Putamen (tissue), 1 donor: ENCODE data around the gene RIN1.
"Not testable (repeated sequence)": the region's sequence is repeated elsewhere in the genome, so short reads cannot be mapped to it uniquely, and the experiment has no call there.

Experiments
- DNase-seq: peaks from one replicate; pipeline ENCODE4 v3.0.0-alpha.2; 2016; ENCODE audit warnings: low spot score

RIN1 gene

DNA sequence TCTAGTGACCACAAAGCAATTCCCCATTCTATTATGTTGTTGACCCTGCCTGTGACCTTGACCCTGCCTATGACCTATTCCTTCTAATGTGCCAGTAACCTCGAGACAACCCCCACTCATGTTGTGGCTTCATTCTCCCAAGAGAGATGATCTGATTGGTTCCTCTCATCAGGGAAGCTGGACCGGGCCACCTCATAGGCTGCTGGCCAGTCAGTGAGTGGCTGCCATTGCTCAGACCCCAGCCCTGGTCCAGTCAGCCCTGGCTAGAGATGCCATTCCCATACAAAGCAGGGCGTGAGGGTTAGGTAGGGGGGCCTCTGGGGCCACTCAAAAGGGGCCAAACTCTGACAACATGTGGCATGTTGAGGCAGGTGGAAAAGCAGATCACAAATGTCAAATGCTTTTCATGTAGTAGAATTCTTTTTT is 23.4 kb upstream of the RIN1 start:
- DNase-seq: no peak

DNA sequence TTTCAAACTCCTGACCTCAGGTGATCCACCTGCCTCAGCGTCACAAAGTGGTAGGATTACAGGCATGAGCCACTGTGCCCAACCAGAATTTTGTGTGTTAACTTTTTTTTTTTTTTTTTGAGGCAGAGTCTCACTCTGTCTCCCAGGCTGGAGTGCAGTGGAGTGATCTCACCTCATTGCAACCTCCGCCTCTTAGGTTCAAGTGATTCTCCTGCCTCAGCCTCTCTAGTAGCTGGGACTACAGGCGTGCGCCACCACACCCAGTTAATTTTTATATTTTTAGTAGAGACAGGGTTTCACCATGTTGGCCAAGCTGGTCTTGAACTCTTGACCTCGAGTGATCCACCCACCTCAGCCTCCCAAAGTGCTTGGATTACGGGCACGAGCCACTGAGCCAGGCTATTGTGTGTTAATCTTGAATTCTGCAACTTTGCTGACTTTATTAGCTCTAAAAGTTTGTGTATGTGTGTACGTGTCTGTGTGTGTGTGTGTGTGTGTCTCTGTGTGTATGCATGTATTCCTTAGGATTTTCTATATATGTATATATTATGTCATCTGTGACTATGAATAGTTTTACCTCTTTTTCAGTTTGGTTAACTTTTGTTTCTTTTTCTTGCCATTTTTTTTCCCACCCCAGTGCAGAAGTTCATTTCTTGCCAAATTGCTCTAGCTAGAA is 14.5 kb upstream of the RIN1 start:
- not testable (repeated sequence) for DNase-seq

- no peak for DNase-seq
These were observed 12.8 kb upstream of the RIN1 start for GRCh38 chr11:66349084-66349386.

DNA sequence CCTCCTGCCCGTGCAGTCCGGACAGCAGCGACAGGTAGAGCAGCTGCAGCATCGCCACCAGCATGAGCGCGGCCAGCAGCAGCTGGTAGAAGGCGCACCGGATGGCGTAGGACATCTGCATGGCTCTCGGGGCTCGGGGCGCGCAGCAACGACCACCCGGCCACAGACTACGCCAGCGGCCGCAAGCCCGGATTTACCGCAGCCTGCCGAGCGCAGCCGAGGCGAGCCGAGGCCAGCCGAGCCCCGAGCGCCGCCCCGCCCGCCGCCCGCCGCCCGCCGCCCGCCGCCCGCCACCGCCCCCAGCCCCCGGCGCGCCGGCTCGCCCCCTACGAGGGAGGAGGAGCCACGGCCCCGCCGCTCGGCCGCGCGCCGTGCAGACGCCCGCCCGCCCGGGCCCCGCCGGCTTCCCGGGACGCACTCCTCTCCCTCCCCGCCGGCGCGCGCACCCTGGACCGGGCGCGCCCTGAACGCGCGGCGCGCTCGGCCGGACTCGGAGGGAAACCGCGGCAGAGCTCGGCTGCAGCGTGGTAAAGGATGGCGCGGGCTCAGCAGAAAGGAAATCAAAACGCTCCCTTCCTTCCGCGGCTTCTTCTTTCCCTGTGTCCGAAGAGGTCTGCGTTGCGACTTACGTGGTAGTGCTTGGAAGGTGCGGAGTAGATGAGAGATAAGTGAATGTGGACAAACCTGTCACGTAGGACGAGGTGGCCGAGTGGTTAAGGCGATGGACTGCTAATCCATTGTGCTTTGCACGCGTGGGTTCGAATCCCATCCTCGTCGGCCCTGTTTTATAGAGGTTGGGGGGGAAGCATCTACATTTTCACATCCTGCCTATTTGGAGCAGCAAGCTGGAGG is 11.4 kb upstream of the RIN1 start, which contains the start of gene B4GAT1:
Gene B4GAT1, minus strand, starts transcription at position 205 of the 852 bp plus-strand sequence. Its CDS starts 84 bp downstream, at position 121.
- peak; percentile 88 for DNase-seq

- no peak for DNase-seq
These were observed 10.5 kb upstream of the RIN1 start for GRCh38 chr11:66346476-66347424.

- no peak for DNase-seq
These were observed 9.0 kb upstream of the RIN1 start for GRCh38 chr11:66345316-66345649.

- DNase-seq: peak; percentile 96
These were observed 8.5 kb upstream of the RIN1 start, which contains the start of gene BRMS1 for GRCh38 chr11:66344550-66345315. Gene BRMS1 (minus strand): TSS chr11:66345104. CDS start chr11:66342234, 2,870 bp downstream.

DNA sequence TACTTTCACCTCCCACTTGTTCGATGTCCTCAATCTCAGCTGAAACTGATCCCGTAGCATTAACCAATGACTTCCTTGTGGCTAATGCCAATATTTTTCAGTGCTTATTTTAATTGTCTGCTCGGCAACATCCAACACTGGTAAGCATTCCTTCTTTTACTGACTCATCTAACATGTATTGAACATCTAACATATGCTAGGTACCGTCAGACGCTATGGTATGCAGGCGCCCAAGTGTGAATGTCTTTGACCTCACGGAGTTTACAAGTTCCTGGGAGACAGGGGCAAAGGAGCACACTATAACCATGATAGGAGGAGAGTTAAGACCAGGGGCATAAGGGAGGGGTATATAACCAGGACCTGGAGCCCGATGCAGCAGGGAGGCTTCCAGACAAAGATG is 6.9 kb upstream of the RIN1 start:
- no peak for DNase-seq

DNA sequence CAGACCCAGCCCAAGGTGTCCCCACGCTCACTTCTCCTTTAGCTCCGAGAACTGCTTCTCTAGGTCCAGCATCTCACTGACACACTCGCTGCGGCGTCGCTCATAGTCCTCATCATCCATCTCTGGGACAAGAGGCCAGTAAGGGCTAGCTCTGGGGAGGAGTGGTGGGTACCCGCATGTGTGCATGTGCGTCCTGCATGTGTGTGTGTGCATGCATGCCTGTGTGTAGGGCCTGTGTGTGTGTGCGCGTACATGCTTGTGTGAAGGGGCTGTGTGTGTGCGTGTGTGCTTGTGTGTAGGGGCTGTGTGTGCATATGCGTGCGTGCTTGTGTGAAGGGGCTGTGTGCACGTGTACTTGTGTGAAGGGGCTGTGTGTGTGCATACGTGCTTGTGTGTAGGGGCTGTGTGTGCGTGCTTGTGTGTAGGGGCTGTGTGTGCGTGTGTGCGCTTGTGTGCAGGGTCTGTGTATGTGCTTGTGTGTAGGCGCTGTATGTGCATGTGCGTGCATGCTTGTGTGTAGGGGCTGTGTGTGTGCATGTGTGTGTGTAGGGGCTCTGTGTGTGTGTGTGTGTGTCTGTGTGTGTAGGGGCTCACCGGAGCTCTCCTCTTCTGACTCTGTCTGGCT is 5.4 kb upstream of the RIN1 start:
- no peak for DNase-seq

DNA sequence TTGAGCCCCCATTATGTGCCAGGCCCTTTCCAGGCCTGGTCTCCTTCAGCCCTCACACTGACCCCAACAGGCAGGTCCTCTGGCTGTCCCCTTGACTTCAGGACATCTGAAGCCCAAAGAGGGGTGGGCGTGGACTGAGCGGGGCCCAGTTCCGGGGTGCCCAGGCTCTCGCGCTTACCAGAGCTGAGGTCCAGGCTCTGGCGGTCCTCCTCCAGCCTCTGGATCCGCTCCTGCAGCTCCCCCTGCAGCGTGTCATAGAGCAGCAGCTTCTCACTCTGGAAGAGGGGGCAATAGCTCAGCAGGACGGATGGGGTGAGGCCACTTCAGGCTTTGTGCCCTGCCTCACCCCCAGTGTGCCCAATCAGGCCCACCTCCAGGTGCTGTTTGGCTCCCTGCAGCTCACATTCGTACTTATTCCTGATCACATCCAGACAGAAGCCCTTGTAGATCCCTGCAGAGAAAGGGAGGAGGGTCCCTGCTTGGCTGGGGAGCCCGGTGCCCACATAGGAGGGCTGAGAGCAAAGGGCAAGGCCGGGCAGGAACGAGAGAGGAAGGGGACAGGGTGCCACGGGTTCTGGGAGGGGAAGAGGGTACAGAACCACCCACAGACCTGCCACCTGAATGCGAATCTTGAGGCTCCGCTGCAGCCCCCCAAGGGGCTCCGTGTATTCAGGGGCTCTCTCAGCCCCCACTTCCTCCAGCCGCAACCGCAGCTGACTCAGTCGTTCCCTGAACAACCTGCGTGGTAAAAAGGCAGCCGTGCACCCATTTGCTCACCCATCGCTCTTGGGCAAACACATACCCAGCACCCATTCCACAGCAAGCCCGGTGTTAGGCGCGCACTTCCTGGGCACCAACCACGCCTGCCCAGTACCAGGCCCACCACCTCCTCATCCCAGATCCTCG is 4.6 kb upstream of the RIN1 start:
- no peak for DNase-seq

GRCh38 chr11:66339686-66340483 is 3.7 kb upstream of the RIN1 start:
- no peak for DNase-seq

DNA sequence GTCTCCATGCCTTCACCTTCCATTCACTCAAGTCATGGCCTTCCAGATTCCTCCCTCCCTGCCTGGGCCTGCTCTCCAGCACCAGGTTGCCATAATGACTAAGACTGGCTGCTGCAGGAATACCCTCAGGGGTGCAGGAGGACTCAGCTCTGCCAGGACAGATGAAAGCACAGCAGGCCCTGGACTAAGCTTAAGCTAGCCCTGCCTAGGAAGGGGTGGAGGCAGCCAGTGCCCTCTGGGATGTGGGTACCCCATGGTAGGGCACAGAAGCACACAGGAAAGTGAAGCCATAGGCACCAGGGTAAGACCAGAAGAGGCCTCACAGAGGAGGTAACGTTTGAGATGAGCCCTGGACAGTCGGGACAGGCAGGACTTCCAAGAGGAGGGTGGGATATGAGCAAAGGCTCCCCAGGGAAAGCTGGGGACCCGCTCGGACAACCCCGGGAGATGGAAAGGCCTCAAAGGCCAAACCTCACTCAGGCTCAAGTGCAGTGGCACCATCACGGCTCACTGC is 3.0 kb upstream of the RIN1 start:
- no peak for DNase-seq

DNA sequence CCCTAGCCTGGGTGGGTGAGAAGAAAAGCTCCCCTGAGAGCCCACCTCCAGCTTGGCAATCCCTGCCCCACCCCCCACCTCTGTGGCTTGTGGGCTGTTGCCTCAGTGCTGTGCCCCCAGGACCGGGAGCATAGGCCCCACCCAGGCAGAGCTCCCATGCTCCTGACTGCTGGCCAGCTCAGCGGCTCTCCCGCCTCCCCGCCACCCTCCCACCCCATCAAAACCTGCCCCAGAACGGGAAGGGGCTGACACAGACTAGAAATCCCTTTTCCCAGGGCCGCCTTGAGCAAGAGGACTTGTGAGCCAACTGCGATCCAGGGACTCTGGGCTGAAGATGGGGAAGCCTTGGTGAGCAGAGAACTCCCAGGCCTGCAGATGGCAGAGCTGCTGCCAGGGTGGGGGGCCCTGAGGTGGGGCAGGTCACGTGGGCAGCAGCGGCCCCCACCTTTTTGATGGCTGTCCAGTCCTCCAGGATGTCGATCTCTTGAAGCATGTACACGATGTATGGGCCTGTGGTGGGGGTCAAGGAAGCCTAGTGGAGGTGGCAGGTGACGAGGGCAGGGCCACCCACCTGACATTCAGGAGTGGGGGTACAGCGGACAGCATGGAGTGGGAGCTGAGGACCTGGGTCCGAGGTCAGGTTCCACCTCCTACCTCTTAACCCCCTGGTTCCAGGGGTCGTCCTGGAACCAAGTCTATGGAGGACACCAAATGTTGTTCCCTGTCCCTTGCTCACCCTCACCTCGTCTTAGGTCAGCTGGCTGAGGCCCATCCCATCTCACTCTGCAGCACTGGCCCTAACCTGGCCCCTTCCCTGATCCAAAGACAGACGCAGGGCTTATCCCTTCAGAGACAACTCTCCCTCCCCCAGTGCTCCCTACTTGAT is 2.3 kb upstream of the RIN1 start:
- DNase-seq: no peak

GRCh38 chr11:66337103-66337899 is 1.1 kb upstream of the RIN1 start:
- no peak for DNase-seq

GRCh38 chr11:66335531-66336233 is 552 bp downstream of the RIN1 start:
- DNase-seq: no peak
